ENCODE measurements around the gene SULT1C4.

- TF ChIP-seq CTCF (IDR thresholded peaks at IDR 0.05) (no peak), POLR2A (IDR thresholded peaks at IDR 0.05) (no peak)
These were observed 45.9 kb downstream of the SULT1C4 start for GRCh38 chr2:108423502-108424251.

Measured in breast epithelium (tissue), 3 donors.